Activated gamma-delta T cell (primary cell): ENCODE measurements around the gene CCDC117.
A peak's percentile ranks its signal among the peaks of the same experiment; 100 is the strongest.
"Not testable (repeated sequence)": the region's sequence is repeated elsewhere in the genome, so short reads cannot be mapped to it uniquely, and the experiment has no call there.

ENCODE experiments used
- DNase-seq: peaks from one replicate; lab custom pipeline; 2025; lab: John Stamatoyannopoulos, UW
- total RNA-seq, 2 donors: gene quantifications; one replicate each; lab custom pipeline; 2026; lab: John Stamatoyannopoulos, UW

CCDC117 gene
- total RNA-seq: 30.9 to 33.1 reads per million in 2 donors

GRCh38 chr22:28772633-28773460 is at the start of gene CCDC117:
TSS of gene CCDC117 (plus strand) at chr22:28772695. CDS start at chr22:28772850, 155 bp downstream.
- peak; percentile 78 for DNase-seq

GRCh38 chr22:28728002-28728401 is 44.5 kb upstream of the CCDC117 start:
- DNase-seq: no peak

- no peak for DNase-seq
Measured at GRCh38 chr22:28728621-28729313, 43.7 kb upstream of the CCDC117 start.

- no peak for DNase-seq
Measured at GRCh38 chr22:28730179-28730578, 42.3 kb upstream of the CCDC117 start.

- no peak for DNase-seq
Measured at GRCh38 chr22:28734393-28734792, 38.1 kb upstream of the CCDC117 start.

GRCh38 chr22:28736301-28737155 is 36.0 kb upstream of the CCDC117 start:
- no peak for DNase-seq

- DNase-seq: no peak
Measured at GRCh38 chr22:28737701-28738100, 34.8 kb upstream of the CCDC117 start.

- DNase-seq: not testable (repeated sequence)
Measured at GRCh38 chr22:28738876-28739275, 33.6 kb upstream of the CCDC117 start.

GRCh38 chr22:28741200-28741784 is 31.2 kb upstream of the CCDC117 start:
- no peak for DNase-seq

GRCh38 chr22:28741785-28742561 is 30.5 kb upstream of the CCDC117 start, which contains the start of the genes CHEK2 and HSCB:
TSS of gene CHEK2 (minus strand) at chr22:28741820. CDS start at chr22:28734721, 7,099 bp downstream.
TSS of gene HSCB (plus strand) at chr22:28742039. CDS start at chr22:28742096, 57 bp downstream.
- DNase-seq: peak; percentile 73

GRCh38 chr22:28742562-28742962 is 29.9 kb upstream of the CCDC117 start:
- no peak for DNase-seq

- no peak for DNase-seq
Measured at GRCh38 chr22:28743852-28744251, 28.6 kb upstream of the CCDC117 start.

- DNase-seq: no peak
Measured at GRCh38 chr22:28750471-28750881, 22.0 kb upstream of the CCDC117 start.

- not testable (repeated sequence) for DNase-seq
Measured at GRCh38 chr22:28754512-28754911, 18.0 kb upstream of the CCDC117 start.

- DNase-seq: no peak
Measured at GRCh38 chr22:28759861-28760560, 12.5 kb upstream of the CCDC117 start.

GRCh38 chr22:28761449-28761755 is 11.1 kb upstream of the CCDC117 start:
- no peak for DNase-seq

- DNase-seq: not testable (repeated sequence)
Measured at GRCh38 chr22:28762000-28762399, 10.5 kb upstream of the CCDC117 start.

GRCh38 chr22:28766628-28767027 is 5.9 kb upstream of the CCDC117 start:
- DNase-seq: no peak

GRCh38 chr22:28768701-28769393 is 3.6 kb upstream of the CCDC117 start:
- DNase-seq: no peak
